ENCODE measurements around the gene LKAAEAR1. TPM values are rescaled to one million over a fixed set of nuclear protein-coding genes. Genes with fewer than 3 reads are reported as not detected.
A peak's percentile ranks its signal among the peaks of the same experiment; 100 is the strongest.

LKAAEAR1 gene
- total and polyA plus RNA-seq, 2 of the 13 experiments (the other 11 are each of a cell fraction or from before 2014, with no cell fraction given) = not detected

DNA sequence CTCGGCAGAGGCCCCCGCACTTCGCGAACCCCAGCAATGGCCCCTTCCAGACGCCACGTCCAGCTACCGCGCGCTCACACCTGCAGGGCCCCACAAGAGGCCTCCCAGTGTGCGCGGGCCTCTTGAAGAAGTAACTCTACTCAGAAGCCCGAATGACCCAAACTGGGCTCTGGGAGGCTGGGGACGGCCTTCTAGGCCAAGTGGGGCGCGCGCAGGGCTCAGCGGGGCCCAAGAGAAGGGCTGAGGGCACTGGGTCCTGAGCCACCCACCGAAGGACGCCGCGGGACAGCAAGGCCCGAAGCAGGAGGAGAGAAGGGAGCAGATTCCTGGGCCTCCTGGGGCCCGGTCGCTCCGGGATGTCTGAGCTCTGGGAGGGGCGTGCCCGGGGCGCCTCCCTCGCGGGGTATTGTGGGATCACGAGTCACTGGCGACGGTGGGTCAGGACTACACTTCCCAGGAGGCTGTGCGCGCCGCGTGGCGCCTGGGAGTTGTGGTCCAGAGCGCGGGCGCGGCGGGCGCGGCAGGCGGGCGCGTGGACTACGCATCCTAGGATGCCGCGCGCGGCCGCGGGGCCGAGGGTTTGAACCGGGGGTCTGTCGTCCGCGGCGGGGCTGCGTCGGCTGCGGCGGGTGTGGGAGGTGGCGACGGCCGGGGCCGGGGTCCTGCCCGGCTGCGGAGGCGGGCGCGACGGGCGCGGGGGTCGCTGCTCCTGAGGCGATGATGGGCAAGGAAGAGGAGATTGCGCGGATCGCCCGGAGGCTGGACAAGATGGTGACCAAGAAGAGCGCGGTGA is 21.4 kb downstream of the LKAAEAR1 start, which contains the start of gene TCEA2 (continued):
- no peak; the same call in 1 of the 2 replicates for TF ChIP-seq ZNF646 (CRISPR knock-in tag; IDR thresholded peaks at IDR 0.05)
- peak; percentile 98 for TF ChIP-seq ZNF224 (CRISPR knock-in tag; IDR thresholded peaks at IDR 0.05)
- peak; percentile 29; the same call in 1 of the 2 replicates for TF ChIP-seq TFAP4 (IDR thresholded peaks at IDR 0.05; ENCODE audit: borderline replicate concordance, low read depth)
- TF ChIP-seq, protein P1, sequence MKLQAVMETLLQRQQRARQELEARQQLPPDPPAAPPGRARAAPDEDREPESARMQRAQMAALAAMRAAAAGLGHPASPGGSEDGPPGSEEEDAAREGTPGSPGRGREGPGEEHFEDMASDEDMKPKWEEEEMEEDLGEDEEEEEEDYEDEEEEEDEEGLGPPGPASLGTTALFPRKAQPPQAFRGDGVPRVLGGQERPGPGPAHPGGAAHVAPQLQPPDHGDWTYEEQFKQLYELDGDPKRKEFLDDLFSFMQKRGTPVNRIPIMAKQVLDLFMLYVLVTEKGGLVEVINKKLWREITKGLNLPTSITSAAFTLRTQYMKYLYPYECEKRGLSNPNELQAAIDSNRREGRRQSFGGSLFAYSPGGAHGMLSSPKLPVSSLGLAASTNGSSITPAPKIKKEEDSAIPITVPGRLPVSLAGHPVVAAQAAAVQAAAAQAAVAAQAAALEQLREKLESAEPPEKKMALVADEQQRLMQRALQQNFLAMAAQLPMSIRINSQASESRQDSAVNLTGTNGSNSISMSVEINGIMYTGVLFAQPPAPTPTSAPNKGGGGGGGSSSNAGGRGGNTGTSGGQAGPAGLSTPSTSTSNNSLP (IDR thresholded peaks at IDR 0.05; ENCODE audit: low read depth, low read length) = peak; percentile 42; the same call in 1 of the 2 replicates
- peak; percentile 82 for TF ChIP-seq RXRA (CRISPR knock-in tag; IDR thresholded peaks at IDR 0.05)
- peak; percentile 84 for TF ChIP-seq ZNF205 (CRISPR knock-in tag; IDR thresholded peaks at IDR 0.05)
- TF ChIP-seq RXRB (CRISPR knock-in tag; IDR thresholded peaks at IDR 0.05; ENCODE audit: borderline replicate concordance) = peak; percentile 78
- peak; percentile 68; the same call in 1 of the 2 replicates for TF ChIP-seq SSRP1 (CRISPR knock-in tag; IDR thresholded peaks at IDR 0.05)
- TF ChIP-seq GPN1 (CRISPR knock-in tag; IDR thresholded peaks at IDR 0.05; ENCODE audit: borderline replicate concordance) = no peak; the same call in 1 of the 2 replicates
- peak; percentile 100 for TF ChIP-seq SUZ12 (IDR thresholded peaks at IDR 0.05; ENCODE audit: low read depth, low read length)
- peak; percentile 79; the same call in 1 of the 2 replicates for TF ChIP-seq NKX3-1 (CRISPR knock-in tag; IDR thresholded peaks at IDR 0.05)
- TF ChIP-seq, protein P2, sequence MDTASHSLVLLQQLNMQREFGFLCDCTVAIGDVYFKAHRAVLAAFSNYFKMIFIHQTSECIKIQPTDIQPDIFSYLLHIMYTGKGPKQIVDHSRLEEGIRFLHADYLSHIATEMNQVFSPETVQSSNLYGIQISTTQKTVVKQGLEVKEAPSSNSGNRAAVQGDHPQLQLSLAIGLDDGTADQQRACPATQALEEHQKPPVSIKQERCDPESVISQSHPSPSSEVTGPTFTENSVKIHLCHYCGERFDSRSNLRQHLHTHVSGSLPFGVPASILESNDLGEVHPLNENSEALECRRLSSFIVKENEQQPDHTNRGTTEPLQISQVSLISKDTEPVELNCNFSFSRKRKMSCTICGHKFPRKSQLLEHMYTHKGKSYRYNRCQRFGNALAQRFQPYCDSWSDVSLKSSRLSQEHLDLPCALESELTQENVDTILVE (CRISPR knock-in tag; IDR thresholded peaks at IDR 0.05) = peak; percentile 92
- 0 out of 2 replicates have a peak, but pooled peaks have one; percentile 32 for TF ChIP-seq MED13 (CRISPR knock-in tag; IDR thresholded peaks at IDR 0.05)
- no peak for TF ChIP-seq ZNF343 (CRISPR knock-in tag; IDR thresholded peaks at IDR 0.05)

All from HepG2 (cell line).